Amniotic epithelial cell (primary cell): ENCODE results near the gene AHNAK2.

ENCODE experiments used
- DNase-seq: peaks from one replicate; pipeline ENCODE4 v3.0.0-alpha.2; 2010; ENCODE audit warnings: low read depth

AHNAK2 gene

GRCh38 chr14:105012171-105012985 lies 34.2 kb upstream of the AHNAK2 start:
- no peak for DNase-seq

- no peak for DNase-seq
Measured at GRCh38 chr14:105011312-105011990, 33.3 kb upstream of the AHNAK2 start.

GRCh38 chr14:105010891-105011291 lies 32.7 kb upstream of the AHNAK2 start:
- DNase-seq = peak; percentile 88

- no peak for DNase-seq
Measured at GRCh38 chr14:105010106-105010505, 31.9 kb upstream of the AHNAK2 start.

GRCh38 chr14:105007593-105008264 lies 29.6 kb upstream of the AHNAK2 start:
- no peak for DNase-seq

GRCh38 chr14:105006831-105007592 lies 28.8 kb upstream of the AHNAK2 start:
- no peak for DNase-seq

GRCh38 chr14:105005929-105006830 lies 28.0 kb upstream of the AHNAK2 start:
- DNase-seq = no peak

GRCh38 chr14:105005329-105005928 lies 27.3 kb upstream of the AHNAK2 start:
- no peak for DNase-seq

GRCh38 chr14:104999361-104999760 lies 21.2 kb upstream of the AHNAK2 start:
- no peak for DNase-seq

- DNase-seq = no peak
Measured at GRCh38 chr14:104998801-104999200, 20.6 kb upstream of the AHNAK2 start.

- no peak for DNase-seq
Measured at GRCh38 chr14:104996483-104996882, 18.3 kb upstream of the AHNAK2 start.

- no peak for DNase-seq
Measured at GRCh38 chr14:104996032-104996431, 17.9 kb upstream of the AHNAK2 start.

- DNase-seq = no peak
Measured at GRCh38 chr14:104994978-104995377, 16.8 kb upstream of the AHNAK2 start.

- DNase-seq = no peak
Measured at GRCh38 chr14:104993808-104994591, 15.8 kb upstream of the AHNAK2 start.

GRCh38 chr14:104993306-104993705 lies 15.1 kb upstream of the AHNAK2 start:
- DNase-seq = no peak

- no peak for DNase-seq
Measured at GRCh38 chr14:104992501-104992900, 14.3 kb upstream of the AHNAK2 start.

- no peak for DNase-seq
Measured at GRCh38 chr14:104991896-104992230, 13.7 kb upstream of the AHNAK2 start.

GRCh38 chr14:104989951-104990303 lies 11.8 kb upstream of the AHNAK2 start:
- DNase-seq = no peak

GRCh38 chr14:104989236-104989950 lies 11.2 kb upstream of the AHNAK2 start:
- DNase-seq = no peak
